Upper lobe of right lung (tissue), 1 donor: ENCODE measurements around the gene TMEM204. TPM values are rescaled to one million over a fixed set of nuclear protein-coding genes. Genes with fewer than 3 reads are reported as not detected.

Experiments used
- ATAC-seq: fragments of 200-7000 bp; cut with Tn5 transposase; one replicate; pipeline ENCODE4 v1.9.1; 2020; ENCODE audit warnings: mild to moderate bottlenecking, moderate library complexity
- DNase-seq: peaks from one replicate; pipeline ENCODE4 v3.0.0-alpha.2; 2020
- H3K27ac ChIP-seq: fragments of 200-600 bp; one replicate; pipeline ENCODE4 v1.8.0; 2022
- H3K27me3 ChIP-seq: fragments of 200-600 bp; one replicate; pipeline ENCODE4 v1.8.0; 2022; ENCODE audit warnings: mild to moderate bottlenecking
- H3K36me3 ChIP-seq: fragments of 200-600 bp; one replicate; pipeline ENCODE4 v1.8.0; 2022
- H3K4me1 ChIP-seq: fragments of 200-600 bp; one replicate; pipeline ENCODE4 v1.8.0; 2022
- H3K4me3 ChIP-seq: fragments of 200-600 bp; one replicate; pipeline ENCODE4 v1.8.0; 2022; ENCODE audit warnings: mild to moderate bottlenecking
- H3K9me3 ChIP-seq: fragments of 200-600 bp; one replicate; pipeline ENCODE4 v1.8.0; 2022
- CTCF ChIP-seq: fragments of 200-600 bp; IDR thresholded peaks from one replicate; pipeline ENCODE4 v1.8.0; 2022; ENCODE audit warnings: antibody characterized with exemption
- intact Hi-C: fragments of 100-400 bp; cut with DNase I; formaldehyde crosslinking; loops from one replicate; pipeline ENCODE4 v1.11.0; 2022
- total RNA-seq: library from RNA; stranded (reverse); fragmentation: NEBNext Ultra II Directional; extraction: Animal tissue kit (Norgen Biotek cat#: 25700); gene quantifications from one replicate; pipeline ENCODE4 v1.2.1, GENCODE V29; 2021
- donor health status: DM: no; HTN: yes; CAD: no; lungs with severe emphysema.

TMEM204 gene
- total RNA-seq, 1 donor from 2014 or later: 69.2 TPM

GRCh38 chr16:1602285-1602684 lies 68.8 kb downstream of the TMEM204 start:
- peaks cover 18% of the 10 kb centered on the region for H3K36me3 ChIP-seq
- no peak for TF ChIP-seq CTCF
- no peaks in the 10 kb centered on the region for H3K9me3 ChIP-seq
- peak overlapping the region; percentile 70 for H3K27ac ChIP-seq
- DNase-seq (peak; percentile 81), ATAC-seq (peak; percentile 69)
- peak overlapping the region; percentile 4 for H3K4me3 ChIP-seq
- intact Hi-C loops: no loop called here
- H3K27me3 ChIP-seq: no peaks in the 10 kb centered on the region
- H3K4me1 ChIP-seq: peaks cover 4% of the 10 kb centered on the region

Other genes starting within 250 kb of the TMEM204 start
- gene UBE2I, start 224.0 kb upstream of the TMEM204 start, total RNA-seq: 95.6 TPM
- gene BAIAP3, start 200.0 kb upstream of the TMEM204 start, total RNA-seq: 3.0 TPM
- gene TSR3, start 181.8 kb upstream of the TMEM204 start, total RNA-seq: 43.8 TPM
- 82.9 TPM for gene GNPTG, start 181.7 kb upstream of the TMEM204 start, total RNA-seq
- gene UNKL, start 119.0 kb upstream of the TMEM204 start, total RNA-seq: 19.9 TPM
- 9.1 TPM for gene UQCC4, start 112.9 kb upstream of the TMEM204 start, total RNA-seq
- not detected for gene PERCC1, start 102.6 kb upstream of the TMEM204 start, total RNA-seq
- 4.1 TPM for gene CCDC154, start 89.1 kb upstream of the TMEM204 start, total RNA-seq
- gene CLCN7, start 58.6 kb upstream of the TMEM204 start, total RNA-seq: 138 TPM
- gene PTX4, start 44.7 kb upstream of the TMEM204 start, total RNA-seq: not detected
- gene TELO2, start 40.3 kb upstream of the TMEM204 start, total RNA-seq: 26.0 TPM
- 38.4 TPM for gene IFT140, start 78.4 kb downstream of the TMEM204 start, total RNA-seq
- gene CRAMP1, start 78.7 kb downstream of the TMEM204 start, total RNA-seq: 21.4 TPM
- gene JPT2, start 144.6 kb downstream of the TMEM204 start, total RNA-seq: 44.8 TPM
- gene MAPK8IP3, start 172.5 kb downstream of the TMEM204 start, total RNA-seq: 77.3 TPM
- 67.2 TPM for gene NME3, start 237.9 kb downstream of the TMEM204 start, total RNA-seq
- 19.2 TPM for gene EME2, start 239.1 kb downstream of the TMEM204 start, total RNA-seq
- 62.7 TPM for gene MRPS34, start 239.5 kb downstream of the TMEM204 start, total RNA-seq
- 43.0 TPM for gene SPSB3, start 248.9 kb downstream of the TMEM204 start, total RNA-seq
- 38.9 TPM for gene NUBP2, start 249.3 kb downstream of the TMEM204 start, total RNA-seq